MG63 (cell line): ENCODE measurements around the gene KRTAP2-4. TPM values are rescaled to one million over a fixed set of nuclear protein-coding genes. Genes with fewer than 3 reads are reported as not detected.
"Not testable (repeated sequence)": the region's sequence is repeated elsewhere in the genome, so short reads cannot be mapped to it uniquely, and the experiment has no call there.

Experiments used
- DNase-seq: peaks from one replicate; pipeline ENCODE4 v3.0.0-alpha.2; 2020
- H3K27me3 ChIP-seq: fragments of 250-450 bp; sonication (Bioruptor Pico); 2 replicates; pipeline ENCODE4 v1.5.1; 2020; ENCODE audit warnings: mild to moderate bottlenecking, moderate library complexity
- H3K36me3 ChIP-seq: fragments of 250-450 bp; sonication (Bioruptor Pico); 2 replicates; pipeline ENCODE4 v1.5.1; 2020; ENCODE audit warnings: mild to moderate bottlenecking, moderate library complexity
- H3K4me3 ChIP-seq: fragments of 250-450 bp; sonication (Bioruptor Pico); 2 replicates; pipeline ENCODE4 v1.5.1; 2020; ENCODE audit warnings: mild to moderate bottlenecking, moderate library complexity
- H3K9me3 ChIP-seq: fragments of 250-450 bp; sonication (Bioruptor Pico); 2 replicates; pipeline ENCODE4 v1.5.1; 2020; ENCODE audit warnings: mild to moderate bottlenecking, moderate library complexity
- total RNA-seq: library from RNA; depleted of rRNA; stranded (reverse); fragments of >200 nt; shearing (Covaris generic); gene quantifications from 2 replicates; pipeline ENCODE4 v1.2.3, GENCODE V29; 2014; ENCODE audit warnings: low replicate concordance; rRNA removed

The KRTAP2-4 gene, protein sequence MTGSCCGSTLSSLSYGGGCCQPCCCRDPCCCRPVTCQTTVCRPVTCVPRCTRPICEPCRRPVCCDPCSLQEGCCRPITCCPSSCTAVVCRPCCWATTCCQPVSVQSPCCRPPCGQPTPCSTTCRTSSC
- not detected in 2 replicates for total RNA-seq

DNA sequence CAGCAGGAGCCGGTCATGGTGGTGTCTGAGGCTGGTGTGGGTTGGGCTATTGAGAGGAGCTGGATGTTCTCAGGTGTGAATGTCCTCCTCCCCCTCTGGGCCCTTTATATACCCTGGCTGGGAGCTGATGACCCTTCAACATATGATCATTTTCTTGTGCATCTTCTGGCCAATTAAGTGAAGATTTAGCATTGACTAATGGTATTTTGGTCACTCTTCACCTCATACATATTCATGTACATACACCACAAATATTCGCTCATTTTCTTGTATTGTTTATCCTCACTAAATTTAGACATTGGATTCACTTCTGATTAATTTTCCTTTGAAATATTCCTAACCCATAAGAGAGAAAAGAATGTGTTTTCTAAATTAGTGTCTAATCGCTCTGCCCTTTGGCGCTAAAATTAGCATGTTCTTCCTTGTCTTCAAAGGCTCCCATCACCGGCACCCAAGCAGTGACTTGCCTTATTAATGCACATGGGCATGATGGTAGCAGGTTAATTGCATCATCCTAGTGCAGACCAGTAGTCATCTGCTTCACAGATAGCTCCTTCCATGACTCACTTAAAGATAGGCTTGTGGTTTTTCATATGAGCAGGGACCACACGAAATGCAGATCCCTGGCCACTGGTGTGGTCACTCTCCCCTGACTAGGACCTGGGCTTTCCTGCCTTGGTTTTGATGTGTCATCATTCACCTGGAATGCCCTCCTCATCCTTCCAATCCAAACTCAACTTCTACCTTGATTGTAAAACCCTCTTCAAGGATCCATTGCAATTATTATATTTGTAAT, at the start of gene KRTAP2-4:
TSS of gene KRTAP2-4 (minus strand) at position 51 of the 796 bp plus-strand sequence. CDS start at position 17, 34 bp downstream.
- peak; percentile 34 for DNase-seq
- H3K4me3 ChIP-seq = no peak within 1 kb of the TSS

DNA sequence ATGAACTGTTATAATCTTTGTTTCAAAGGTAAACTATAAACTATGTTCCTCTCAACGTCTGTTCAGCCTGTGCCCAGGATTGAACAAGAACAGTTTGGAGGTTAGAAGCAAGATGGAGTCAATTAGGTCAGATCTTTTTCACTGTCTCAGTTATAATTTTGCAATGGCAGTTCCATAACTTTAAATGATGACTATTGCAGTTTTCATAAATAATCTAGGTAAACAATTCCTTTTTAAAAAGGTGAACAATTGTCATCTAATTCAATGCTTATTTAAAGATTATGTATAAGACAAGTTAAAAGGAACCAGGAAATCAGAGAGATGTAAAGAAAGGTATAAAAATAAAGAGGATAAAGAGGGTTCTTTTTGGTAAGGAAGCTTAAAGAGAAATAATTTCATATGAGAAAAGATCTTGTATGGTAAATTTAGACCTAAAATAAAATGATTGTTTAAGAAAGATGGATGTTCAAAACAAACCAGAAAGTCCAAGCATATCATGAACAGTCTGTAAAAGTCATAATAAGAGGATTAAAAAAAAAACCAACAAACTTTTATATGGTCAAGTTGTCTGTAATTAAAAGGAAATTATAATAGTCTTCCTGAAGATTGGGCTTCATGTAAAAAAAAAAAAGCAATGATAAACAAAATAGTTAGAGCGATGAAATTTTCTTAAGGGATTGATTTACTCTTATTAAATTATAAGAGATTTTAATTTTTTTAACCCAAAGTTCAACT, 45.6 kb upstream of the KRTAP2-4 start:
- peaks cover 4% of the 10 kb centered on the region; the same call in 1 of the 2 replicates for H3K36me3 ChIP-seq
- DNase-seq = no peak
- no peaks in the 10 kb centered on the region for H3K27me3 ChIP-seq
- no peak overlapping the region for H3K4me3 ChIP-seq
- peaks cover 27% of the 10 kb centered on the region for H3K9me3 ChIP-seq

More for the DNA sequence above, at the start of gene KRTAP2-4:
- Histone ChIP-seq H3K27me3 (no peaks in the 10 kb centered on the region), H3K36me3 (no peaks in the 10 kb centered on the region), H3K9me3 (no peaks in the 10 kb centered on the region; the same call in 1 of the 2 replicates)

DNA sequence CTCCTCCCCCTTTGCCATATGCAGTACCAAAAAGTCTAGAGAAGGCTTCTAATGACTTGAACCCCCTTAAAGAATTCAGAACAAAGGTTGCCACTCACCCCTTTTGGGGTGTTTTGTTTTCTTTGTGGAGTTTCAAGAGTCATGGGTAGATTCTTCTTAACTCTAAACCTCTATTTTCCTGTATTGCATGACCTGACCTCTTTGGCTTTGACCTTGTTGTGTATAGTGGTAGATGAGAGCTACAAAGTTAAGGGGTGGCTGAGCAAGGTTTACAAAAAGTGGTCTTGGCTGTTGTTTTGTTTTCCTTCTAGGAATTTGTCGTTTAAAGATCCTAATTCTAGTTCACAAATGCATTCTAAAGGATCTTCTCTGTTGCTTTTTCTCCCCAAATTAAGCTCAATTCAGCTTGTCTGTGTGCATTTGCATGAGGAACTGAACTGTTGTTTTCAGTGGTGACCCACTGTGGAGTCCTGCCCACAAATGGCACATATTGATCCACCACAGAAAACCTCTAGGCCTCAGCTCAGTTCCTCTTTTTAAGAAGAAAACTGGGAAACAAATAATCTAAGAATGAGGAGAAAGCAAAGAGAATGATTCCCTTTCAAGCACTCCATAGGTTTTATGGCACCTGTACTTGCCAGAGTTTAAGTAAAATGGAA, 43.2 kb upstream of the KRTAP2-4 start:
- not testable (repeated sequence) for H3K4me3 ChIP-seq, H3K36me3 ChIP-seq, H3K27me3 ChIP-seq, DNase-seq
- H3K9me3 ChIP-seq = peaks cover 27% of the 10 kb centered on the region

DNA sequence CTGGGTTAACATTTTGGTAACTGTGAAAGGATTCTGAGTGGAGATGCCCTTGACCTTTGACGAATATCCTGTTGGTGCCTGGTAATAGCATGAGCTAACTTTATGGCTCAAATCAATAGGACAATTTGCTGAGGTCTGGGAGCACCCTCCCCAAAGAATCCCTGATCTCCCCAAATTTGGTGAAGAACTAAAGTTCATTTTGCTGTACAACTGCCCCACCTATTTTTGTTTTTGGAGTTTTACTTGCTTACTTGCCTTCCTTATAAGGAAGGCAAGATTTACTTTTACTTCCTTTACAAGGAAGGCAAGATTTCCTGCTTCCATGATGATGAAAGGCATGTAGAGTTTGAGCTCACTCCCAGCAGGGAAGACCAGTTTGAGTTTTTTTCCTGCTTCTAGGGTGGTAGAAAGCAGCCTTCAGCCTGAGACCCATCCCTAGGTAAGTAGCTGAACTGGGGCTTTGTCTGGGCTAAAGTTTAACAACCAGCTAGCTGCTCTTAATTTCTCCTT, 42.3 kb upstream of the KRTAP2-4 start:
- Histone ChIP-seq H3K27me3 (no peaks in the 10 kb centered on the region), H3K4me3 (no peak overlapping the region)
- DNase-seq = no peak

DNA sequence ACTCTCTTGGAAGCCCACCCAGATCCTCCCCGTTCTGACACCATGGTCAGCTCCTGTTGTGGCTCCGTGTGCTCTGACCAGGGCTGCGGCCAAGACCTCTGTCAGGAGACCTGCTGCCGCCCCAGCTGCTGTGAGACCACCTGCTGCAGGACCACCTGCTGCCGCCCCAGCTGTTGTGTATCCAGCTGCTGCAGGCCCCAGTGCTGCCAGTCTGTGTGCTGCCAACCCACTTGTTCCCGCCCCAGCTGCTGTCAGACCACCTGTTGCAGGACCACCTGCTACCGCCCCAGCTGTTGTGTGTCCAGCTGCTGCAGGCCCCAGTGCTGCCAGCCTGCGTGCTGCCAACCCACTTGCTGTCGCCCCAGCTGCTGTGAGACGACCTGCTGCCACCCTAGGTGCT, 39.7 kb upstream of the KRTAP2-4 start, which contains the start of gene KRTAP4-9:
TSS of gene KRTAP4-9 (plus strand) at position 43 of the 400 bp plus-strand sequence. CDS start at position 43, 0 bp downstream.
- not testable (repeated sequence) for H3K36me3 ChIP-seq, H3K9me3 ChIP-seq, DNase-seq, H3K27me3 ChIP-seq, H3K4me3 ChIP-seq

More for the DNA sequence above, 42.3 kb upstream of the KRTAP2-4 start:
- Histone ChIP-seq H3K9me3 (peaks cover 22% of the 10 kb centered on the region), H3K36me3 (peaks cover 4% of the 10 kb centered on the region; the same call in 1 of the 2 replicates)

DNA sequence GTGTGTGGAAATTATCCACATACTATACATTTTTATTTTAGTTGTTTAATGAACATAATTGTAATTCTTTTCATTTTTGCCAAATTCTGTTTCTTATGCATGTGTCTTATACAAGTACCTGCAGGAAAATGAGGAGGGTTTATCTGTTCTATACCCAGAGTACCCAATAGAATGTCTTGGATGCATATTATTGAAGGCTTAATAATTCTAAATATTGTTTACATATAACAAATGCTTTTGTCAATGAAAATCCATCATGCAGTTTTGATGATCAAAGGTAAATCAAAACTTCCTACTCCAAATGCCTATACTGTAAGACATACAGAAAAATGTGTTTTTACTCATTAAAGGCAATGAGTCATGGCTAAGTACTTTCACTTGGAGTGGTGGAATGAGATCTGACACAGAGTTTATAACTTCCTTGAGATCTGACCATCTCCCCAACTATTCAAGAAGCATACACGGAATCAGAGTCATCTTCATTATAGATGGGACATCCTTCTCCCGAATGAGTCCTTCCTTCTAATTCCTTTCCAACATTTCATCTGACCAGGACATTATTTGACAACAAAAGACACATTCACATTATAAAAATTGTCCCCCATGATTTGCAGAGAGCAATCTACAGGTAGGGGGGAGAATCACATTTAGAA, 38.8 kb upstream of the KRTAP2-4 start:
- H3K27me3 ChIP-seq, DNase-seq, H3K4me3 ChIP-seq, H3K36me3 ChIP-seq, H3K9me3 ChIP-seq: not testable (repeated sequence)

DNA sequence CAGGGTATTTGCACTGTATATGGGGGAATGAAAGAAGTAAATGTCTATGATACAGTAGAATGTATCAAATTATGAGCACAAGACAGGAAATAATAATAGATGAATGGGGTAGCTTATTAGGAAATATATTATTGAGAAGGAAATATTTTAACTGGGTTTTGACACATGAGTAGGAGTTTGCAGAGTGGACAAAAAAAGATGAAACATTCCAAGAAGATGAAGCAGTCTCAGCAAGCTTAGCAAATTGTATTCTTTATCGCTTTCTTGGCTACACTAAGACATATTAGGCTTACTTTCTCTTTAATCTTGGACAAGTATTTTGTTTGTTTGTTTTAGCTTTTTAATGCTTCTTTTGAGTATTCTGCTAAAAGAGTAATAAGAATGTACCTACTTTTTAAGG, 38.2 kb upstream of the KRTAP2-4 start:
- Histone ChIP-seq H3K27me3 (no peaks in the 10 kb centered on the region), H3K9me3 (peaks cover 6% of the 10 kb centered on the region), H3K36me3 (no peaks in the 10 kb centered on the region), H3K4me3 (no peak overlapping the region)
- DNase-seq = no peak

DNA sequence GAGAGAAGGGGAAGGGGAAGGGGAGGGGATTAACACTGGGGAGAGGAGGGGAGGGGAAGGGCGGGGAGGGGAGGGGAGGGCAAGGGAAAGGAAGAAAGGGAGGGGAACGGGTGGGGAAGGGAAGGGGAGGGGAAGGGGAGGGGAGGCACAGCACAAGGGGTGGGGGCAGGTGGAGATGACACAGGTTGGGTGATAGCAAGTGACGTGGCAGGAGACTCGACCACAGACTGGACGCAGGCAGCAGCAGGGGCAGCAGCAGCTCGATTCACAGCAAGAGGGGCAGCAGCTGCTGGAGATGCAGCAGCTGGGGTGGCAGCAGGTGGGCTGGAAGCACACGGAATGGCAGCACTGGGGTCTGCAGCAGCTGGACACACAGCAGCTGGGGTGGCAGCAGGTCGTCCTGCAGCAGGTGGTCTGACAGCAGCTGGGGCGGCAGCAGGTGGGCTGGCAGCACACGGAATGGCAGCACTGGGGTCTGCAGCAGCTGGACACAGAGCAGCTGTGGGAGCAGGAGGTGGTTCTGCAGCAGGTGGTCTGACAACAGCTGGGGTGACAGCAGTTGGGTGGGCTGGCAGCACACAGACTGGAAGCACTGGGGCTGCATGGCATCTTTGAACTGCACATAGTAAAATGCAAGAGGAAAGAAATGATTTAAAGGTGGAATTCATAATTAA, 36.0 kb upstream of the KRTAP2-4 start, which contains the start of gene KRTAP4-16:
TSS of gene KRTAP4-16 (minus strand) at position 624 of the 674 bp plus-strand sequence. CDS start at position 624, 0 bp downstream.
- H3K9me3 ChIP-seq = no peaks in the 10 kb centered on the region; the same call in none of the 2 replicates

DNA sequence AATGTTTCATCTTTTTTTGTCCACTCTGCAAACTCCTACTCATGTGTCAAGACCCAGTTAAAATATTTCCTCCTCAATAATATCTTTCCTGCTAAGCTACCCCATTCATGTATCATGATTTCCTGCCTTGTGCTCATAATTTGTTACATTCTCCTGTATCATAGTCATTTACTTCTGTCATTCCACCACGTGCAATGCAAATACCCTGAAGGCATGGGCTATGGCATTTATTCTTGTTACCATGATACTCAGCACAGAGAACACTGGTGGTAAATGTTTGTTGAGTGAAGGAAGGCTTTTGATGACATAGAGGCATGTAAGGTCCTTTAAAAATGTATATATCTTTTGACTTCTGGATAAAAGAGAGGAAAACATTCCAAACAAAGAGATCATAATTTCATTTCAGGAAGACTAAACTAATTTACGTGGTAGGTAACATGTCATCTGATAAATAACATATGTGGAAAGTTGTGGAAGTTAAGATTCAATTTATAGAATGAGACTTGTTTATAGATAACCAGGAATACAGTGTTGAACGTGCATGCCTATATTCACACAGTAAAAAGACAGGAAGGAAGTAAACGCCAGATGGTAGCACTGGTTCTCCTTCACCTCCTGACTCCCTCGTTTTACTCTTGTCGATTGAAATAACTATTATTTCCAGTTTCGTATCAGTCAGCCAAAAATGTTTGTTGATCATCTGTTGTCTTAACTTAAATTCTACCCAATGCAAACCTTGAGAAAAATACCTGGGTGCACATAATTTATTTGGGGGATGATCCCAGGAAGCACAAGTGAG, 34.2 kb upstream of the KRTAP2-4 start:
- peak; percentile 66 for DNase-seq
- H3K4me3 ChIP-seq, H3K27me3 ChIP-seq, H3K36me3 ChIP-seq, H3K9me3 ChIP-seq: not testable (repeated sequence)

More for the DNA sequence above, 36.0 kb upstream of the KRTAP2-4 start, which contains the start of gene KRTAP4-16:
- DNase-seq = no peak
- Histone ChIP-seq H3K4me3 (no peak within 1 kb of the TSS), H3K27me3 (no peaks in the 10 kb centered on the region), H3K36me3 (no peaks in the 10 kb centered on the region)

DNA sequence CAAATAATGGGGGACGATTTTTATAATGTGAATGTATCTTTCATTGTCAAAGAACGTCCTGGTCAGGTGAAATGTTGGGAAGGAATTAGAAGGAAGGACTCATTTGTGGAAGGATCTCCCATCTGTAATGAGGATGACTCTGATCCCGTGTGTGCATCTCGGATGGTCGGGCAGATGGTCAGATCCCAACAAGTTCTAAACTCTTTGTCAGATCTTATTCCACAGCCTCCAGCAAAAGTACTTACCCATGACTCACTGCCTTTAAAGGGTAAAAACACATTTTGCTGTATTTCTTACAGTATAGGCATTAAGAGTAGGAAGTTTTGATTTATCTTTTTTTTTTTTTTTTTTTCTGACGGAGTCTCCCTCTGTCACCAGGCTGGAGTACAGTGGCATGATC, 32.8 kb upstream of the KRTAP2-4 start:
- no peaks in the 10 kb centered on the region for H3K9me3 ChIP-seq
- peak; percentile 43 for DNase-seq

DNA sequence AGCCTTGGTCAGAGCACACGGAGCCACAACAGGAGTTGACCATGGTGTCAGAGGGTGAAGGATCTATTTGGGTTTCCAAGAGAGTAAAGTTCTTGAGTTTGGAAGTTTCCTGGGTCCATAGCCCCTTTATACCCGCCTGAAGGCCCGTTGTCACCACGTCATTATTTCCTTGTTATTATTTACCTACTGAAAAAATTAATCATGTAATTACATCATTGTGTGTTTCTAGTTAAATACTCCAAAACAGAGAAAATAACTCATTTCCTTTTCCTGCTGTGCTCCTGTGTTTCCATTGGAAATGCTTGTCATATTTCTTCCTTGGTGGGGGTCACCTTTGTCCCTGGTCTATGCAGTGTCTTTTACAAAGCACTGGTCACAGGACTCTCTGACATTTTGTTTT, 32.4 kb upstream of the KRTAP2-4 start, which contains the start of gene KRTAP4-8:
TSS of gene KRTAP4-8 (minus strand) at position 101 of the 400 bp plus-strand sequence. CDS start at position 43, 58 bp downstream.
- no peak for DNase-seq
- Histone ChIP-seq H3K9me3 (peaks cover 3% of the 10 kb centered on the region), H3K27me3 (no peaks in the 10 kb centered on the region), H3K4me3 (no peak within 1 kb of the TSS), H3K36me3 (no peaks in the 10 kb centered on the region)

More for the DNA sequence above, 32.8 kb upstream of the KRTAP2-4 start:
- H3K36me3 ChIP-seq = no peaks in the 10 kb centered on the region
- H3K27me3 ChIP-seq = no peaks in the 10 kb centered on the region
- H3K4me3 ChIP-seq = no peak overlapping the region

DNA sequence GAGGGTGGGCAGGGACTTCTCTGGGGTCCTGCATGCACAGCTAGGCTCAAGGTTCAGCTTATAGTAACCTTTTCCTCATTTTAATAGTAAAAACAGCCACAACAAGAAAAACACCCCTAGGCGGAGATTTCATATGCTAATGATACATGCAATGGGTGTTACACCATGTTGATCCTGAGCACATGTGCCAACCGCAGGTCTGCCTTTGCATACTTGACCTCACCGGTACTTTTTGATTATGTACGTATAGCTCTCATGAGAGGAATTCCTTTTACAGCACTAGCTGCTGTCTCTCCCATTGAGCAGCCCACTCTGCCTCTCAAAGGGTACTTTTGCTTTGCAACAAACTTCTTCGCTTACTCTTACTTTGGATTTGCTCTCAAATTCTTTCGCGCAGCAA, 30.4 kb upstream of the KRTAP2-4 start:
- Histone ChIP-seq H3K9me3 (peaks cover 6% of the 10 kb centered on the region), H3K36me3 (no peaks in the 10 kb centered on the region), H3K27me3 (no peaks in the 10 kb centered on the region), H3K4me3 (no peak overlapping the region)
- no peak for DNase-seq

DNA sequence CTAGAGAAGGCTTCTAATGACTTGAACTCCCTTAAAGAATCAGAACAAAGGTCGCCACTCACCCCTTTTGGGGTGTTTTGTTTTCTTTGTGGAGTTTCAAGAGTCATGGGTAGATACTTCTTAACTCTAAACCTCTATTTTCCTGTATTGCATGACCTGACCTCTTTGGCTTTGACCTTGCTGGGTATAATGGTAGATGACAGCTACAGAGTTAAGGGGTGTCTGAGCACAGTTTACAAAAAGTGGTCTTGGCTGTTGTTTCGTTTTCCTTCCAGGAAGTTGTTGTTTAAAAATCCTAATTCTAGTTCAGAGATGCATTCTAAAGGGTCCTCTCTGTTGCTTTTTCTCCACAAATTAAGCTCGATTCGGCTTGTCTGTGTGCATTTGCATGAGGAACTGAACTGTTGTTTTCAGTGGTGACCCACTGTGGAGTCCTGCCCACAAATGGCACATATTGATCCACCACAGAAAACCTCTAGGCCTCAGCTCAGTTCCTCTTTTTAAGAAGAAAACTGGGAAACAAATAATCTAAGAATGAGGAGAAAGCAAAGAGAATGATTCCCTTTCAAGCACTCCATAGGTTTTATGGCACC, 23.2 kb upstream of the KRTAP2-4 start:
- not testable (repeated sequence) for H3K4me3 ChIP-seq, DNase-seq, H3K27me3 ChIP-seq, H3K36me3 ChIP-seq, H3K9me3 ChIP-seq

DNA sequence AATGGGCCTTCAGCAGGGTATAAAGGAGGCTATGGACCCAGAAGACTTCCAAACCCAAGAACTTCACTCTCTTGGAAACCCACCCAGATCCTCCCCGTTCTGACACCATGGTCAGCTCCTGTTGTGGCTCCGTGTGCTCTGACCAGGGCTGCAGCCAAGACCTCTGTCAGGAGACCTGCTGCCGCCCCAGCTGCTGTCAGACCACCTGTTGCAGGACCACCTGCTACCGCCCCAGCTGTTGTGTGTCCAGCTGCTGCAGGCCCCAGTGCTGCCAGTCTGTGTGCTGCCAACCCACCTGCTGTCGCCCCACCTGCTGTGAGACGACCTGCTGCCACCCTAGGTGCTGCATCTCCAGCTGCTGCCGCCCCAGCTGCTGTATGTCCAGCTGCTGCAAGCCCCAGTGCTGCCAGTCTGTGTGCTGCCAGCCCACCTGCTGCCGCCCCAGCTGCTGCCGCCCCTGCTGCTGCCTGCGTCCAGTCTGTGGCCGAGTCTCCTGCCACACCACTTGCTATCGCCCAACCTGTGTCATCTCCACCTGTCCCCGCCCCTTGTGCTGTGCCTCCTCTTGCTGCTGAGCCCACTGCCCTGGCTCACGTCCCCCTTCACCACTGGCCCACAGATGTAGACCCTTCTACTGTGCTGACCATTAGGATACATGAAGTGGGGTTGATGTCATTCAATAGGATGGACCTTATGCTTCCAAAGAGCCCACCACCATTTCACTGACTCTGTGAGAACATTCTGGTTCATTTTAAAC, 18.6 kb upstream of the KRTAP2-4 start, which contains the start of gene KRTAP4-7:
TSS of gene KRTAP4-7 (plus strand) at position 51 of the 757 bp plus-strand sequence. CDS start at position 108, 57 bp downstream.
- DNase-seq, H3K4me3 ChIP-seq, H3K9me3 ChIP-seq, H3K36me3 ChIP-seq, H3K27me3 ChIP-seq: not testable (repeated sequence)
